OCI-LY1 (cell line): Measurements from ENCODE around the gene MED12.

Source experiments
- CTCF ChIP-seq: fragments of 200-600 bp; sonication (generic), shearing (Covaris generic); IDR thresholded peaks from 2 replicates; pipeline ENCODE4 v1.5.1; 2017; ENCODE audit warnings: mild to moderate bottlenecking, antibody characterized with exemption, low read length, moderate library complexity, mixed read lengths
- EZH2 ChIP-seq: fragments of 200-600 bp; sonication (generic), shearing (Covaris generic); IDR thresholded peaks from 2 replicates; pipeline ENCODE4 v1.8.0; 2017; ENCODE audit warnings: borderline replicate concordance, mixed run types, mild to moderate bottlenecking, antibody characterized with exemption, low read length, moderate library complexity, mixed read lengths

- TF ChIP-seq CTCF (no peak), EZH2 (no peak)
Observed at GRCh38 chrX:71095555-71095980, 22.8 kb upstream of the MED12 start, which contains the start of gene FOXO4.
